Breast epithelium (tissue), 4 donors: Measurements from ENCODE around the gene WNK2. TPM values are rescaled to one million over a fixed set of nuclear protein-coding genes. Genes with fewer than 3 reads are reported as not detected.
"Not testable (repeated sequence)": the region's sequence is repeated elsewhere in the genome, so short reads cannot be mapped to it uniquely, and the experiment has no call there.

ENCODE experiments used
- DNase-seq, 2 donors: peaks; one replicate each; pipeline ENCODE4 v3.0.0-alpha.2; 2019; ENCODE audit warnings: low spot score in 2 of 2
- H3K27ac ChIP-seq, 2 donors: fragments of 200-600 bp; sonication (generic) in 1 of 2; one replicate each; pipeline ENCODE4 v1.5.1; 2016 to 2019; ENCODE audit warnings: mild to moderate bottlenecking in 1 of 2
- H3K27me3 ChIP-seq, 2 donors: fragments of 200-600 bp; sonication (generic) in 1 of 2; one replicate each; pipeline versions ENCODE4 v1.5.1 to v1.6.0; 2017 to 2019; ENCODE audit warnings: control low read depth in 1 of 2, mild to moderate bottlenecking in 1 of 2
- H3K36me3 ChIP-seq: fragments of 200-600 bp; one replicate; pipeline ENCODE4 v1.5.1; 2019
- H3K4me1 ChIP-seq, 2 donors: fragments of 200-600 bp; sonication (generic); one replicate each; pipeline ENCODE4 v1.5.1; 2016 to 2019; ENCODE audit warnings: control low read depth in 1 of 2
- H3K4me3 ChIP-seq, 3 donors: fragments of 200-600 bp; sonication (generic); 1 replicate in 2 of 3; 2 replicates in 1 of 3; pipeline ENCODE4 v1.5.1; 2016 to 2019; ENCODE audit warnings: mild to moderate bottlenecking in 3 of 3, moderate library complexity in 2 of 3
- H3K9me3 ChIP-seq, 2 donors: fragments of 200-600 bp; sonication (generic) in 1 of 2; one replicate each; pipeline ENCODE4 v1.5.1; 2016 to 2019; ENCODE audit warnings: control low read depth in 1 of 2
- POLR2A ChIP-seq: fragments of 450-650 bp; IDR thresholded peaks from one replicate; pipeline ENCODE4 v1.6.1; 2016; ENCODE audit warnings: antibody characterized with exemption, mild to moderate bottlenecking, moderate library complexity
- POLR2AphosphoS5 ChIP-seq, 3 donors: sonication (generic); formaldehyde crosslinking; IDR thresholded peaks; one replicate each; pipeline ENCODE4 v1.6.1; 2017; ENCODE audit warnings: antibody characterized with exemption in 3 of 3
- intact Hi-C: fragments of 100-400 bp; cut with DNase I; formaldehyde crosslinking; loops from one replicate; pipeline ENCODE4 v1.15.1; 2023; ENCODE audit warnings: low total_unique reads
- total RNA-seq, 3 donors: library from RNA; depleted of rRNA; stranded (reverse); fragments of >200 nt; gene quantifications; one replicate each; pipeline ENCODE4 v1.1.0, GENCODE V29; 2016
- TF ChIP-seq, protein P1 (sequence below), 3 donors: fragments of 450-650 bp; IDR thresholded peaks; one replicate each; pipeline ENCODE4 v1.5.1; 2016 to 2017; ENCODE audit warnings: antibody characterized with exemption in 3 of 3, mild to moderate bottlenecking in 3 of 3, moderate library complexity in 3 of 3

The WNK2 gene
- total RNA-seq, 3 donors from 2014 or later, result 9.1 to 28.5 TPM; not detected in 1

DNA sequence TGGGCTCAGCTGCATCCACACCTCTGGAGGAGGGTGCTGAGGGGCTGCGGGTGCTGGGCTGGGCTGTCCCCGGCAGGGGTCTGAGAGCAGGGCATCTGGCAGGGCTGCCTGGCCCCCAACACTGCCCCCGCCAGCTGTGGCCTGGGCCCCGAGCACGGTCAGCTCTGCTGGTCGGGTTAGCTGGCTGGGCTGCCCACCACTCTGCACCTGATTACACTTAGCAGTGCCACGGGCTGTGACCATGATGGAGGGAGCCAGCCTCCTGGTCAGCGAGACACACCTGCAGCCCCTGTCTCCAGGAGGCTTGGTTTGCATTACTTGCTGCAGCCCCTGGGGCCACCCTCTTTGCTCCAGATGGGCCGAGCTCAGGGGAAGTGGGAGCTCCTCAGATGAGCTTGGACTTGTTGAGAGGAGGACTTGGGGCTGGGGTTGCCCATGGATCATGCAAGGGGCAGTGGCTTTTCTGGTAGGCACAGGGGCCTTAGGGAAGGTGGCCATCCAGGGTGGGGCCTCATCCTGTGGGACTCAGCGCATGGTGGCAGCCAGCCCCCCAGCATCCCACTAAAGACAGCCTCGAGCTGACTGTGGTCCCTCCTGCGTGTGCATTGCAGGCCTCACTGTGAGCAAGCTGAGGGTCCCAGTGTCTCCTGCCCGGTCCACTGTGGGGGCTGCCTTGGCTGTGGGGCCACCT is 135.5 kb downstream of the WNK2 start:
- DNase-seq, result no peak
- Histone ChIP-seq H3K27me3 (no peaks in the 10 kb centered on the region), H3K27ac (no peak overlapping the region), H3K4me1 (no peaks in the 10 kb centered on the region), H3K9me3 (no peaks in the 10 kb centered on the region), H3K4me3 (no peak overlapping the region), H3K36me3 (no peaks in the 10 kb centered on the region)
- intact Hi-C loops, result no loop called here
- TF ChIP-seq, protein P1, sequence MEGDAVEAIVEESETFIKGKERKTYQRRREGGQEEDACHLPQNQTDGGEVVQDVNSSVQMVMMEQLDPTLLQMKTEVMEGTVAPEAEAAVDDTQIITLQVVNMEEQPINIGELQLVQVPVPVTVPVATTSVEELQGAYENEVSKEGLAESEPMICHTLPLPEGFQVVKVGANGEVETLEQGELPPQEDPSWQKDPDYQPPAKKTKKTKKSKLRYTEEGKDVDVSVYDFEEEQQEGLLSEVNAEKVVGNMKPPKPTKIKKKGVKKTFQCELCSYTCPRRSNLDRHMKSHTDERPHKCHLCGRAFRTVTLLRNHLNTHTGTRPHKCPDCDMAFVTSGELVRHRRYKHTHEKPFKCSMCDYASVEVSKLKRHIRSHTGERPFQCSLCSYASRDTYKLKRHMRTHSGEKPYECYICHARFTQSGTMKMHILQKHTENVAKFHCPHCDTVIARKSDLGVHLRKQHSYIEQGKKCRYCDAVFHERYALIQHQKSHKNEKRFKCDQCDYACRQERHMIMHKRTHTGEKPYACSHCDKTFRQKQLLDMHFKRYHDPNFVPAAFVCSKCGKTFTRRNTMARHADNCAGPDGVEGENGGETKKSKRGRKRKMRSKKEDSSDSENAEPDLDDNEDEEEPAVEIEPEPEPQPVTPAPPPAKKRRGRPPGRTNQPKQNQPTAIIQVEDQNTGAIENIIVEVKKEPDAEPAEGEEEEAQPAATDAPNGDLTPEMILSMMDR (IDR thresholded peaks at IDR 0.05), result no peak
- TF ChIP-seq POLR2AphosphoS5 (IDR thresholded peaks at IDR 0.05), result no peak
- no peak for TF ChIP-seq POLR2A

DNA sequence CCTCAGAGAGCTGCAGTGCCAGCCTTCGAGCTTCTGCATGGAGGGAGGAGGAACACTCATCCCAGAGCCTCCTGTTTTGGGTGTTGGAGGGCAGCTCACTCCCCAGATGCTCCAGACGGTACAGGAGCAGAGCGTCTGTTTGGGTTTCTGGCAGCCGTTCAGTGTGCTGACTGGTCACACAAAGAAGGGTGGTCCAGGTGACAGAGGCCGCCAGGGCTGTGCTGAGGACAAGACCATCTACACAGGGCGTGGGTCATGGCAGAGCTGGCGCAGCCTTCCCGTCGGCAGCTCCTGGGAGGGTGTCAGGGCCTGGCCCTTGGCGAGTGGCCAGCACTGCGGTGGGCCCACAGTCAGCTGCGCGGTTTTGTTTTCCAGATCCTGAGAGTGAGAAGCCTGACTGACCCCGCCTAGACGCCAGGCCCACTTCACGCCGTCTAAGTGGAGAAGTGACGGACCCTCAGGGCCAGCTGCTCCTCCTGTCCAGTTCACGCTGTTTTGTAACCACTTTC is 136.1 kb downstream of the WNK2 start:
- no peaks in the 10 kb centered on the region for H3K36me3 ChIP-seq

DNA sequence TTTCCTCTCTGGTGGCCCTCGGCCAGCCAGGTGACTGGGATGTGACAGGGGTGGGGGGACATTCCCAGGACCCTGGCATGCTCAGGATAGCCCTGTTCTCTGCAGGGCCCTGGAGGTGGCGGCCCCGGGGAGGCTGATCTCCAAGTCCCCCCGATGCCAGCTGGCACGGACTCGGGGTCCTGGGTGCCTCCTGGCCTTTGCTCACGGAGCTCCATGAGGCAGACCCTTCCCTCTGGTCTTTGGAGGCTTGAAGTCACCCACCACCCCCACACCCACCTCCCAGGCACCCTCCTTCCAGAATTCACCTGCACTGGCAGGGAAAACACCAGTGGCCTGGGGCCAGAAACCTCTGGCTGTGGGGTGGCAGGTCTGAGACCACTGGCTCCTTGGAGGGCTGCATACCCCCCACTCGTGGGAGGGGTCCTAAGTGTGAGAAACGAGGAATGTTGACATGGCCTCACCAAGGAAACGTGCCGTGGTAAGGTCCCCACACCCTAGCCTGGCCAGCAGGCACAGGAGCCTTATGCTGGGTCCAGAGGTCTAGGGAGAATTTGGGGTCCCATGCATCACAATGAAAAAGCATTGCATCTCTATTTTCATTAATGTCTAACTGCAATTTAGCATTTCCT is 136.8 kb downstream of the WNK2 start:
- TF ChIP-seq, protein P1 (IDR thresholded peaks at IDR 0.05), result no peak
- TF ChIP-seq POLR2AphosphoS5 (IDR thresholded peaks at IDR 0.05) (no peak), POLR2A (no peak)
- intact Hi-C loops, result no loop called here
- no peak overlapping the region for H3K27ac ChIP-seq
- H3K4me3 ChIP-seq, result no peak overlapping the region
- H3K4me1 ChIP-seq, result no peaks in the 10 kb centered on the region
- no peaks in the 10 kb centered on the region for H3K36me3 ChIP-seq
- no peaks in the 10 kb centered on the region for H3K9me3 ChIP-seq
- no peak for DNase-seq
- no peaks in the 10 kb centered on the region for H3K27me3 ChIP-seq

More for the DNA sequence above, 136.1 kb downstream of the WNK2 start:
- intact Hi-C loops, result no loop called here
- Histone ChIP-seq H3K4me1 (no peaks in the 10 kb centered on the region), H3K4me3 (no peak overlapping the region), H3K27me3 (no peaks in the 10 kb centered on the region), H3K27ac (no peak overlapping the region), H3K9me3 (no peaks in the 10 kb centered on the region)
- no peak for TF ChIP-seq POLR2A
- no peak for TF ChIP-seq POLR2AphosphoS5 (IDR thresholded peaks at IDR 0.05)
- TF ChIP-seq, protein P1 (IDR thresholded peaks at IDR 0.05), result no peak
- no peak for DNase-seq

DNA sequence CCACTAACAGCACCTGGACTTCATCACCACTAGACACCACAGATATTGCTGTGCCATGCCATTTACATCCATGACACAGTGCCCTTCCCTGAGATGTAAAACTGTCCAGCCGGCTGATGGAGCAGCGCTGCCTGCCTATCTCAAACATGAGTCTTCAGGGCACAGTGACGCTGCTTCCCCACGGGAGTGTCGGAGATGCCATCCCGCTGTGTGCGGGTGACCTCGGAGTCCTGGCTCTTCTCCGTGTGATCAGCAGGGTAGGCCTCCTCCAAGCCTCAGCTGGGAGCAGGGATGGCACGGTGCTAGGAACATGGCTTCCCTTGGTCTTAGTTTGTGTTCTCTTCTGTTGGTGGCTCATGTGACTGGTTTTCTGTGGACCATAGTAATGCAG is 137.3 kb downstream of the WNK2 start:
- DNase-seq, result no peak
- intact Hi-C loops, result no loop called here
- no peak overlapping the region for H3K27ac ChIP-seq
- no peaks in the 10 kb centered on the region for H3K36me3 ChIP-seq
- no peaks in the 10 kb centered on the region for H3K9me3 ChIP-seq
- no peak for TF ChIP-seq POLR2AphosphoS5 (IDR thresholded peaks at IDR 0.05)
- TF ChIP-seq, protein P1 (IDR thresholded peaks at IDR 0.05), result no peak
- TF ChIP-seq POLR2A, result no peak
- no peak overlapping the region for H3K4me3 ChIP-seq
- H3K27me3 ChIP-seq, result no peaks in the 10 kb centered on the region
- no peaks in the 10 kb centered on the region for H3K4me1 ChIP-seq

DNA sequence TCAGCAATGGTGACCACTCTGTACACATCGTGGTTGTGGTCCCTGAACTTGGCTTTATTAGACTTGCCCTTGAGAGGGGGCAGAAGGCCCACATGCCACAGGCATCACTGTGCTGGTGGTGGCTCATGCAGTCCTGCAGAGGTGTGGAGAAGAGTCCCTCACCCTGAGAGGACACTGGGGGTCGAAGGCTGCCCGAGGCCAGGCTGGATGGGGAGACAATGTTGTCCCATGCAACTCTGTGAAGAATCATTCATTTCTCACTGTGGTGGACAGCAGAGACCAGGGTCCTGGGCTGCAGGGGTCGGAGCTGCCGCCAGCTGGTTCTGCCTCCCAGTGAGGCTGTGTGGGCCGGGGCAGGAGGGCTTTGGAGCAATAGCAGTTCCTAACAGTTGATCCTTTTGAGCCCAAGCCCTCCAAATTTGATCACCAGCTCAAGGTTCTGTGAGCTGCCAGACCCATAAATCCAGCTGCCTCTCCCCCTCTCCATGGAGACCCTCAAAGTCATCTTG is 139.6 kb downstream of the WNK2 start:
- H3K4me1 ChIP-seq, H3K27ac ChIP-seq, intact Hi-C loops, DNase-seq, H3K27me3 ChIP-seq, H3K36me3 ChIP-seq, H3K9me3 ChIP-seq, H3K4me3 ChIP-seq: not testable (repeated sequence)
